Measurements from ENCODE around the gene DBNL. TPM values are rescaled to one million over a fixed set of nuclear protein-coding genes. Genes with fewer than 3 reads are reported as not detected.
"Not testable (repeated sequence)": the region's sequence is repeated elsewhere in the genome, so short reads cannot be mapped to it uniquely, and the experiment has no call there.

Gene DBNL
- total and polyA plus RNA-seq, 2 of the 13 experiments (the other 11 are each of a cell fraction or from before 2014, with no cell fraction given), result 20.8 to 35.1 TPM

DNA sequence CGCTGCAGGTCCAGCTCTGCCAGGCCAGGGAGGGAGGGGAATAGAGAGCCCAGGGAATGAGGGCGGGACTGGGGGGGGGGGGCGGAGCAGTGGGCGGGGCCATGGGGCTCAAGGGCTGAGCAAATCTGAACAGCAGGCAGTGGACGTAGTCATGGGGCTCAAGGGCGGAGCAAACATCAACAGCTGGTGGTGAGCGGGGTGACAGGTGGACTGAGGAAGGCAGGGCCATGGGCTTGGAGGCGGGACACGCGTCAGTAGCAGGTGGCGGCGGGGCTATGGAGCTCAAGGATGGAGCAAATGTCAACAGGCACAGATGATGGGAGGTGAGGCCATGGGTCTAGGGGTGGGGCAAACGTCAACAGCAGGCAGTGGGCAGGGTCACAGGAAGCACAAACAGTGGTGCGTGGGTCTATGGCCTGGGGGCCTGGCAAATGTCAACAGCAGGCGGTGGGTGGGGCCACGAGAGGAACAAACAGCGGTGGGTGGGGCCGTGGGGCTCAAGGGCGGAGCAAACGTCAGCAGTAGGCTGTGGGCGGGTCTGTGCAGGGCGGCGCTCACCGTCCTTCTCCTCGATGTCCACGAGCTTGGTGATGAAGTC, 5.4 kb upstream of the DBNL start (continued):
- not testable (repeated sequence) for TF ChIP-seq NONO (IDR thresholded peaks at IDR 0.05); SP1 (IDR thresholded peaks at IDR 0.05); CREM (CRISPR knock-in tag; IDR thresholded peaks at IDR 0.05); CREB1 (CRISPR knock-in tag; IDR thresholded peaks at IDR 0.05)
- TF ChIP-seq NONO (CRISPR knock-in tag; conservative IDR thresholded peaks at IDR 0.05), result peak; percentile 67
- TF ChIP-seq ZNF317 (CRISPR knock-in tag; IDR thresholded peaks at IDR 0.05), result peak; percentile 24; the same call in 1 of the 2 replicates
- 0 out of 2 replicates have a peak, but pooled peaks have one; percentile 27 for TF ChIP-seq KAT8 (CRISPR knock-in tag; IDR thresholded peaks at IDR 0.05)
- TF ChIP-seq, protein P1, sequence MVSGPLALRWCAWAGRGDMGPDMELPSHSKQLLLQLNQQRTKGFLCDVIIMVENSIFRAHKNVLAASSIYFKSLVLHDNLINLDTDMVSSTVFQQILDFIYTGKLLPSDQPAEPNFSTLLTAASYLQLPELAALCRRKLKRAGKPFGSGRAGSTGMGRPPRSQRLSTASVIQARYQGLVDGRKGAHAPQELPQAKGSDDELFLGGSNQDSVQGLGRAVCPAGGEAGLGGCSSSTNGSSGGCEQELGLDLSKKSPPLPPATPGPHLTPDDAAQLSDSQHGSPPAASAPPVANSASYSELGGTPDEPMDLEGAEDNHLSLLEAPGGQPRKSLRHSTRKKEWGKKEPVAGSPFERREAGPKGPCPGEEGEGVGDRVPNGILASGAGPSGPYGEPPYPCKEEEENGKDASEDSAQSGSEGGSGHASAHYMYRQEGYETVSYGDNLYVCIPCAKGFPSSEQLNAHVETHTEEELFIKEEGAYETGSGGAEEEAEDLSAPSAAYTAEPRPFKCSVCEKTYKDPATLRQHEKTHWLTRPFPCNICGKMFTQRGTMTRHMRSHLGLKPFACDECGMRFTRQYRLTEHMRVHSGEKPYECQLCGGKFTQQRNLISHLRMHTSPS (CRISPR knock-in tag; IDR thresholded peaks at IDR 0.05; ENCODE audit: low read depth), result peak; percentile 61; the same call in 1 of the 2 replicates
- TF ChIP-seq ELF3 (CRISPR knock-in tag; IDR thresholded peaks at IDR 0.05), result 0 out of 2 replicates have a peak, but pooled peaks have one; percentile 35
- TF ChIP-seq MXI1 (IDR thresholded peaks at IDR 0.05; ENCODE audit: borderline replicate concordance, low read depth, low read length), result peak; percentile 57; the same call in 2 of the 3 replicates
- TF ChIP-seq ZBTB7A (CRISPR knock-in tag; IDR thresholded peaks at IDR 0.05), result 0 out of 2 replicates have a peak, but pooled peaks have one; percentile 59
- 0 out of 2 replicates have a peak, but pooled peaks have one; percentile 36 for TF ChIP-seq SP1 (CRISPR knock-in tag; IDR thresholded peaks at IDR 0.05)
- TF ChIP-seq MEIS1 (CRISPR knock-in tag; IDR thresholded peaks at IDR 0.05; ENCODE audit: borderline replicate concordance), result peak; percentile 86; the same call in 1 of the 2 replicates
- 0 out of 2 replicates have a peak, but pooled peaks have one; percentile 26 for TF ChIP-seq CREM (IDR thresholded peaks at IDR 0.05)
- peak; percentile 77 for TF ChIP-seq CREB1 (IDR thresholded peaks at IDR 0.05)
- 0 out of 2 replicates have a peak, but pooled peaks have one; percentile 16 for TF ChIP-seq NCOA2 (CRISPR knock-in tag; IDR thresholded peaks at IDR 0.05)
- TF ChIP-seq FOXA3 (CRISPR knock-in tag; IDR thresholded peaks at IDR 0.05), result peak; percentile 90
- TF ChIP-seq ZNF441 (CRISPR knock-in tag; IDR thresholded peaks at IDR 0.05; ENCODE audit: borderline replicate concordance), result 0 out of 2 replicates have a peak, but pooled peaks have one; percentile 31
- TF ChIP-seq SKI (IDR thresholded peaks at IDR 0.05; ENCODE audit: partially characterized antibody), result peak; percentile 57
- TF ChIP-seq, protein P2, sequence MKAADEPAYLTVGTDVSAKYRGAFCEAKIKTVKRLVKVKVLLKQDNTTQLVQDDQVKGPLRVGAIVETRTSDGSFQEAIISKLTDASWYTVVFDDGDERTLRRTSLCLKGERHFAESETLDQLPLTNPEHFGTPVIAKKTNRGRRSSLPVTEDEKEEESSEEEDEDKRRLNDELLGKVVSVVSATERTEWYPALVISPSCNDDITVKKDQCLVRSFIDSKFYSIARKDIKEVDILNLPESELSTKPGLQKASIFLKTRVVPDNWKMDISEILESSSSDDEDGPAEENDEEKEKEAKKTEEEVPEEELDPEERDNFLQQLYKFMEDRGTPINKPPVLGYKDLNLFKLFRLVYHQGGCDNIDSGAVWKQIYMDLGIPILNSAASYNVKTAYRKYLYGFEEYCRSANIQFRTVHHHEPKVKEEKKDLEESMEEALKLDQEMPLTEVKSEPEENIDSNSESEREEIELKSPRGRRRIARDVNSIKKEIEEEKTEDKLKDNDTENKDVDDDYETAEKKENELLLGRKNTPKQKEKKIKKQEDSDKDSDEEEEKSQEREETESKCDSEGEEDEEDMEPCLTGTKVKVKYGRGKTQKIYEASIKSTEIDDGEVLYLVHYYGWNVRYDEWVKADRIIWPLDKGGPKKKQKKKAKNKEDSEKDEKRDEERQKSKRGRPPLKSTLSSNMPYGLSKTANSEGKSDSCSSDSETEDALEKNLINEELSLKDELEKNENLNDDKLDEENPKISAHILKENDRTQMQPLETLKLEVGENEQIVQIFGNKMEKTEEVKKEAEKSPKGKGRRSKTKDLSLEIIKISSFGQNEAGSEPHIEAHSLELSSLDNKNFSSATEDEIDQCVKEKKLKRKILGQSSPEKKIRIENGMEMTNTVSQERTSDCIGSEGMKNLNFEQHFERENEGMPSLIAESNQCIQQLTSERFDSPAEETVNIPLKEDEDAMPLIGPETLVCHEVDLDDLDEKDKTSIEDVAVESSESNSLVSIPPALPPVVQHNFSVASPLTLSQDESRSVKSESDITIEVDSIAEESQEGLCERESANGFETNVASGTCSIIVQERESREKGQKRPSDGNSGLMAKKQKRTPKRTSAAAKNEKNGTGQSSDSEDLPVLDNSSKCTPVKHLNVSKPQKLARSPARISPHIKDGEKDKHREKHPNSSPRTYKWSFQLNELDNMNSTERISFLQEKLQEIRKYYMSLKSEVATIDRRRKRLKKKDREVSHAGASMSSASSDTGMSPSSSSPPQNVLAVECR (CRISPR knock-in tag; IDR thresholded peaks at IDR 0.05; ENCODE audit: borderline replicate concordance), result peak; percentile 88
- TF ChIP-seq TEAD3 (CRISPR knock-in tag; optimal IDR thresholded peaks at IDR 0.05; ENCODE audit: borderline replicate concordance), result peak; percentile 38
- 0 out of 2 replicates have a peak, but pooled peaks have one; percentile 24 for TF ChIP-seq ZBTB38 (CRISPR knock-in tag; IDR thresholded peaks at IDR 0.05)
- TF ChIP-seq FOXA1 (IDR thresholded peaks at IDR 0.05), result peak; percentile 95
- peak; percentile 94 for TF ChIP-seq FOXA1 (CRISPR knock-in tag; IDR thresholded peaks at IDR 0.05)
- TF ChIP-seq HDAC1 (CRISPR knock-in tag; IDR thresholded peaks at IDR 0.05), result peak; percentile 86
- peak; percentile 78; the same call in 1 of the 2 replicates for TF ChIP-seq ARNTL (CRISPR knock-in tag; IDR thresholded peaks at IDR 0.05)
- peak; percentile 77; the same call in 1 of the 2 replicates for TF ChIP-seq FOXK1 (CRISPR knock-in tag; IDR thresholded peaks at IDR 0.05; ENCODE audit: borderline replicate concordance, low read depth)
- TF ChIP-seq GFI1 (CRISPR knock-in tag; IDR thresholded peaks at IDR 0.05; ENCODE audit: borderline replicate concordance), result peak; percentile 31; the same call in 1 of the 2 replicates
